A549 (cell line): ENCODE measurements around the gene SLC29A2. TPM values are rescaled to one million over a fixed set of nuclear protein-coding genes. Genes with fewer than 3 reads are reported as not detected.

Experiments
- ATAC-seq, 2 experiments: fragments of 200-7000 bp in 1 of 2; fragments of >200 bp in 1 of 2; cut with Nextera tagmentation in 1 of 2; cut with Tn5 transposase in 1 of 2; 3 replicates each; pipeline versions ENCODE4 v1.8.0 to v1.9.1; 2018 to 2020; ENCODE audit warnings: mild to moderate bottlenecking in 1 of 2, moderate library complexity in 1 of 2
- CTCF ChIA-PET: fragments of 300-600 bp; sonication (Branson Sonifier 250); formaldehyde crosslinking; extraction: SDS; loops from one replicate; lab custom pipeline; 2021; ENCODE audit warnings: antibody characterized with exemption, inconsistent platforms; lab: Yijun Ruan, JAX
- POLR2A ChIA-PET: fragments of 350-600 bp; formaldehyde crosslinking; extraction: SDS; loops from one replicate; lab custom pipeline; 2021; ENCODE audit warnings: antibody characterized with exemption, inconsistent platforms; lab: Yijun Ruan, JAX
- DNase-seq, 2 experiments: peaks; one replicate each; pipeline versions ENCODE4 v3.0.0 to v3.0.0-alpha.2; 2011 to 2016; ENCODE audit warnings: low read depth in 1 of 2, low spot score in 1 of 2
- FAIRE-seq: peaks from 2 replicates; lab custom pipeline; 2011; peaks lifted over from hg19 to GRCh38; lab: Jason Lieb, UNC
- H3K27ac ChIP-seq, 2 experiments: fragments of >200 bp; sonication (Bioruptor Twin); formaldehyde crosslinking; 3 replicates each; pipeline ENCODE4 v1.5.1; 2016 to 2017
- H3K4me1 ChIP-seq: fragments of >200 bp; sonication (Bioruptor Twin); formaldehyde crosslinking; 3 replicates; pipeline ENCODE4 v1.6.1; 2016
- H3K4me2 ChIP-seq: fragments of >200 bp; sonication (Bioruptor Twin); formaldehyde crosslinking; 3 replicates; pipeline ENCODE4 v1.6.1; 2016
- H3K4me3 ChIP-seq: fragments of >200 bp; sonication (Bioruptor Twin); formaldehyde crosslinking; 3 replicates; pipeline ENCODE4 v1.5.1; 2016
- H3K9me3 ChIP-seq: fragments of >200 bp; sonication (Bioruptor Twin); formaldehyde crosslinking; 3 replicates; pipeline ENCODE4 v1.6.1; 2016
- CBX8 ChIP-seq: fragments of 200-600 bp; sonication (generic); IDR thresholded peaks from 2 replicates; pipeline ENCODE4 v1.6.1; 2016
- FOSB ChIP-seq: fragments of 250-450 bp; sonication (Bioruptor Pico); IDR thresholded peaks from 2 replicates; pipeline ENCODE4 v1.5.0; 2020; ENCODE audit warnings: mild to moderate bottlenecking, moderate library complexity
- GATA3 ChIP-seq: IDR thresholded peaks from 2 replicates; pipeline ENCODE4 v1.6.1; 2012; ENCODE audit warnings: borderline replicate concordance
- HDAC2 ChIP-seq: fragments of 200-600 bp; sonication (generic); IDR thresholded peaks from 2 replicates; pipeline ENCODE4 v1.6.1; 2016
- HES2 ChIP-seq: fragments of >200 bp; sonication (Bioruptor Twin); formaldehyde crosslinking; IDR thresholded peaks from 2 replicates; pipeline ENCODE4 v1.6.1; 2016
- HEYL ChIP-seq: fragments of 250-450 bp; sonication (Bioruptor Pico); IDR thresholded peaks from 2 replicates; pipeline ENCODE4 v1.8.0; 2021; ENCODE audit warnings: mild to moderate bottlenecking, moderate library complexity
- HOXB5 ChIP-seq: fragments of 250-450 bp; sonication (Bioruptor Pico); IDR thresholded peaks from 2 replicates; pipeline ENCODE4 v1.5.0; 2020; ENCODE audit warnings: mild to moderate bottlenecking, moderate library complexity
- JUN ChIP-seq, 2 experiments: fragments of >200 bp; sonication (Bioruptor Twin); formaldehyde crosslinking; IDR thresholded peaks; 2 replicates in 1 of 2; 3 replicates in 1 of 2; pipeline ENCODE4 v1.6.1; 2016 to 2017
- MAX ChIP-seq: IDR thresholded peaks from 2 replicates; pipeline ENCODE4 v1.6.1; 2012
- NPAS2 ChIP-seq: fragments of 250-450 bp; sonication (Bioruptor Pico); IDR thresholded peaks from 2 replicates; pipeline ENCODE4 v1.8.0; 2022; ENCODE audit warnings: mild to moderate bottlenecking, moderate library complexity, borderline replicate concordance
- REST ChIP-seq: fragments of 200-600 bp; sonication (generic); IDR thresholded peaks from 2 replicates; pipeline ENCODE4 v1.6.1; 2016; ENCODE audit warnings: antibody characterized with exemption, mild to moderate bottlenecking, moderate library complexity
- TP53 ChIP-seq: fragments of 250-450 bp; sonication (Bioruptor Pico); IDR thresholded peaks from 2 replicates; pipeline ENCODE4 v1.5.0; 2021; ENCODE audit warnings: mild to moderate bottlenecking, moderate library complexity
- USF2 ChIP-seq: fragments of 450-650 bp; IDR thresholded peaks from 2 replicates; pipeline ENCODE4 v1.6.1; 2014; ENCODE audit warnings: antibody characterized with exemption
- WGBS: methylation state at CpG from one replicate; pipeline ENCODE4 v1.1.6; 2017; ENCODE audit errors: missing lambda C conversion rate; 5-methylcytosine and 5-hydroxymethylcytosine counted together
- polyA plus RNA-seq, 4 experiments: library from polyadenylated mRNA; depleted of rRNA in 3 of 4; stranded (reverse); fragments of >200 nt; fragmentation: RNase III in 1 of 4; extraction: RNeasy Plus Mini Kit Qiagen cat#74134 plus additional on column Dnase treatment in 1 of 4; gene quantifications; 2 replicates in 3 of 4; 3 replicates in 1 of 4; pipeline ENCODE4 v1.2.3, GENCODE V29; 2011 to 2017
- TF ChIP-seq, protein P1 (sequence below): fragments of 250-450 bp; sonication (Bioruptor Pico); IDR thresholded peaks from 2 replicates; pipeline ENCODE4 v1.5.0; 2020; ENCODE audit warnings: low read depth, mild to moderate bottlenecking, moderate library complexity
- TF ChIP-seq, protein P2 (sequence below): fragments of >200 bp; sonication (Bioruptor Twin); formaldehyde crosslinking; IDR thresholded peaks from 3 replicates; pipeline ENCODE4 v1.6.1; 2016

The SLC29A2 gene
- polyA plus RNA-seq, 2 of the 4 experiments (the other 2 are of a cell fraction): 2.6 to 7.6 TPM

DNA sequence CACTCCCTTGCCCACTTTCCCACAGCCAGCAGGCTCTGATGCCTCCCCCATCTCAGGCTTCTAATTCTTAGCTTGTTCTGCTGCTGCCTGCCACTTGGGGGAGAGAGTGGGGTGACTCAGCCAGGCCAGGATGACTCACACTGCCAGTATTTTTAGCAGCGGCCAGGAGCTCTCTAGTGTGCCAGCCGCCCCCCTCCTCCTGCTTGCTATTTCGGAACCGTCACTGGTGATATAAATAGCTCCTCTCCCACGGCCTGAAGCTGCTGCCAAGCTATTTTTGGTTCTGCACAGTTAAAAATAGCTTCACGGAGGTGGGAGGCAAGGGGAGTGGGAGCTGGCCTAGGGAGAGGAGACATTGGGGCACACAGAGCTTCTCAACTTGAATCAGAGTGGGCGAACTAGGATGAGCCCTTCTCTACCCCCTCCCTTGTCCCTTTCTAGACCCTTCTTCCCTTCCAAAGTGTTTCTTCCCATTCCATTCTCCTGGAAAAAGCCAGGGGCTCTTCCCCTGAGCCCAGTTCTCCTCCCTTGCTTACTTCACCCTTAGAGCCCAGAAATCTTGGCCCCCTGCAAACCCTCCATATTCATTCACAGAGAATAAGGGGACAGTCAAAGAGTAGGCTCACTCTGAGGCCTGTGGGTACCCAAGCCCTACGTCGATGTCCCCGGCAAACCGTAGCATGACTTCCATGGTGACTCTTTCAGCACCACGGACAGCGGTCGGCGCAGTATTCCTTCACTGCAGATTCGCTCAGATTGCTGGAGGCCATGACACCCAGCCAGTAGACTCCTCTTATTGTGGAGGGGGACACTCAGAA lies 46.8 kb upstream of the SLC29A2 start (continued):
- no peak for TF ChIP-seq USF2

GRCh38 chr11:66417000-66417399 lies 45.4 kb upstream of the SLC29A2 start:
- Histone ChIP-seq H3K4me2 (no peak overlapping the region), H3K4me3 (no peak overlapping the region), H3K9me3 (peaks cover 1% of the 10 kb centered on the region; the same call in 1 of the 3 replicates), H3K27ac (no peak overlapping the region), H3K4me1 (peaks cover 12% of the 10 kb centered on the region)
- DNase-seq (no peak), ATAC-seq (no peak), FAIRE-seq (no peak)
- POLR2A ChIA-PET: no interaction called here
- WGBS: 27% methylated on average over 11 of the region's 11 CpGs
- CTCF ChIA-PET: interaction anchor here (0.6 to 57.7 kb wide), 10 partner anchors 1 to 461 kb away, joined by 3 to 1614 read pairs (median 4); partner anchors contain the start of genes DPP3, MRPL11 and NPAS4
- no peak for TF ChIP-seq JUN (IDR thresholded peaks at IDR 0.05)
- no peak for TF ChIP-seq HDAC2
- no peak for TF ChIP-seq USF2
- no peak for TF ChIP-seq MAX
- TF ChIP-seq REST: no peak
- no peak for TF ChIP-seq FOSB (CRISPR knock-in tag)
- no peak for TF ChIP-seq HEYL (CRISPR knock-in tag)
- TF ChIP-seq GATA3: no peak
- TF ChIP-seq TP53: no peak
- TF ChIP-seq CBX8: no peak
- no peak for TF ChIP-seq HES2
- TF ChIP-seq HOXB5 (CRISPR knock-in tag): no peak
- TF ChIP-seq, protein P1, sequence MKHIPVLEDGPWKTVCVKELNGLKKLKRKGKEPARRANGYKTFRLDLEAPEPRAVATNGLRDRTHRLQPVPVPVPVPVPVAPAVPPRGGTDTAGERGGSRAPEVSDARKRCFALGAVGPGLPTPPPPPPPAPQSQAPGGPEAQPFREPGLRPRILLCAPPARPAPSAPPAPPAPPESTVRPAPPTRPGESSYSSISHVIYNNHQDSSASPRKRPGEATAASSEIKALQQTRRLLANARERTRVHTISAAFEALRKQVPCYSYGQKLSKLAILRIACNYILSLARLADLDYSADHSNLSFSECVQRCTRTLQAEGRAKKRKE (CRISPR knock-in tag): no peak
- TF ChIP-seq, protein P2, sequence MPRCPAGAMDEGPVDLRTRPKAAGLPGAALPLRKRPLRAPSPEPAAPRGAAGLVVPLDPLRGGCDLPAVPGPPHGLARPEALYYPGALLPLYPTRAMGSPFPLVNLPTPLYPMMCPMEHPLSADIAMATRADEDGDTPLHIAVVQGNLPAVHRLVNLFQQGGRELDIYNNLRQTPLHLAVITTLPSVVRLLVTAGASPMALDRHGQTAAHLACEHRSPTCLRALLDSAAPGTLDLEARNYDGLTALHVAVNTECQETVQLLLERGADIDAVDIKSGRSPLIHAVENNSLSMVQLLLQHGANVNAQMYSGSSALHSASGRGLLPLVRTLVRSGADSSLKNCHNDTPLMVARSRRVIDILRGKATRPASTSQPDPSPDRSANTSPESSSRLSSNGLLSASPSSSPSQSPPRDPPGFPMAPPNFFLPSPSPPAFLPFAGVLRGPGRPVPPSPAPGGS: no peak
- TF ChIP-seq NPAS2 (CRISPR knock-in tag): no peak
